Progenitor cell of endocrine pancreas (in vitro differentiated cells): ENCODE measurements around the gene TOMM7. TPM values are rescaled to one million over a fixed set of nuclear protein-coding genes. Genes with fewer than 3 reads are reported as not detected.

Experiments used
- DNase-seq: peaks from one replicate; pipeline ENCODE4 v3.0.0; 2021; ENCODE audit warnings: low spot score; ENCODE audit not compliant: unreplicated experiment
- H3K27ac Mint-ChIP-seq: 2 replicates; pipeline ENCODE4 v1.8.0; 2021; ENCODE audit warnings: mild to moderate bottlenecking, moderate library complexity, mixed read lengths
- H3K27me3 Mint-ChIP-seq: 2 replicates; pipeline ENCODE4 v1.8.0; 2021; ENCODE audit warnings: mixed read lengths
- H3K36me3 Mint-ChIP-seq: 2 replicates; pipeline ENCODE4 v1.8.0; 2022; ENCODE audit warnings: mixed read lengths; ENCODE audit not compliant: insufficient read depth
- H3K4me1 Mint-ChIP-seq: 2 replicates; pipeline ENCODE4 v1.8.0; 2021; ENCODE audit warnings: low read depth, mixed read lengths
- H3K4me3 Mint-ChIP-seq: 2 replicates; pipeline ENCODE4 v1.8.0; 2021; ENCODE audit warnings: low read depth, mild to moderate bottlenecking, moderate library complexity, mixed read lengths
- H3K9me3 Mint-ChIP-seq: 2 replicates; pipeline ENCODE4 v1.8.0; 2021; ENCODE audit warnings: low read depth, mixed read lengths
- total RNA-seq: library from RNA; stranded (reverse); gene quantifications from 2 replicates; pipeline ENCODE4 v1.2.1, GENCODE V29; 2021
- TF ChIP-seq, protein P1 (sequence below): fragments of 200-600 bp; sonication (generic); IDR thresholded peaks from one replicate; pipeline ENCODE4 v1.5.0; 2021; ENCODE audit warnings: antibody characterized with exemption, mild to moderate bottlenecking; ENCODE audit not compliant: unreplicated experiment

Gene TOMM7
- total RNA-seq, 1 donor from 2014 or later = 139 TPM

GRCh38 chr7:22858274-22858639 lies 35.6 kb upstream of the TOMM7 start:
- DNase-seq = no peak
- no peaks in the 10 kb centered on the region for H3K9me3 Mint-ChIP-seq
- TF ChIP-seq, protein P1, sequence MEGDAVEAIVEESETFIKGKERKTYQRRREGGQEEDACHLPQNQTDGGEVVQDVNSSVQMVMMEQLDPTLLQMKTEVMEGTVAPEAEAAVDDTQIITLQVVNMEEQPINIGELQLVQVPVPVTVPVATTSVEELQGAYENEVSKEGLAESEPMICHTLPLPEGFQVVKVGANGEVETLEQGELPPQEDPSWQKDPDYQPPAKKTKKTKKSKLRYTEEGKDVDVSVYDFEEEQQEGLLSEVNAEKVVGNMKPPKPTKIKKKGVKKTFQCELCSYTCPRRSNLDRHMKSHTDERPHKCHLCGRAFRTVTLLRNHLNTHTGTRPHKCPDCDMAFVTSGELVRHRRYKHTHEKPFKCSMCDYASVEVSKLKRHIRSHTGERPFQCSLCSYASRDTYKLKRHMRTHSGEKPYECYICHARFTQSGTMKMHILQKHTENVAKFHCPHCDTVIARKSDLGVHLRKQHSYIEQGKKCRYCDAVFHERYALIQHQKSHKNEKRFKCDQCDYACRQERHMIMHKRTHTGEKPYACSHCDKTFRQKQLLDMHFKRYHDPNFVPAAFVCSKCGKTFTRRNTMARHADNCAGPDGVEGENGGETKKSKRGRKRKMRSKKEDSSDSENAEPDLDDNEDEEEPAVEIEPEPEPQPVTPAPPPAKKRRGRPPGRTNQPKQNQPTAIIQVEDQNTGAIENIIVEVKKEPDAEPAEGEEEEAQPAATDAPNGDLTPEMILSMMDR = no peak
- peaks cover 4% of the 10 kb centered on the region for H3K4me1 Mint-ChIP-seq
- peaks cover 11% of the 10 kb centered on the region for H3K36me3 Mint-ChIP-seq
- no peak overlapping the region for H3K4me3 Mint-ChIP-seq
- peaks cover 8% of the 10 kb centered on the region for H3K27me3 Mint-ChIP-seq
- no peak overlapping the region for H3K27ac Mint-ChIP-seq

- Mint-ChIP-seq H3K36me3 (peaks cover 11% of the 10 kb centered on the region), H3K27ac (no peak overlapping the region), H3K4me3 (no peak overlapping the region)
Measured at GRCh38 chr7:22856416-22856815, 33.8 kb upstream of the TOMM7 start.

DNA sequence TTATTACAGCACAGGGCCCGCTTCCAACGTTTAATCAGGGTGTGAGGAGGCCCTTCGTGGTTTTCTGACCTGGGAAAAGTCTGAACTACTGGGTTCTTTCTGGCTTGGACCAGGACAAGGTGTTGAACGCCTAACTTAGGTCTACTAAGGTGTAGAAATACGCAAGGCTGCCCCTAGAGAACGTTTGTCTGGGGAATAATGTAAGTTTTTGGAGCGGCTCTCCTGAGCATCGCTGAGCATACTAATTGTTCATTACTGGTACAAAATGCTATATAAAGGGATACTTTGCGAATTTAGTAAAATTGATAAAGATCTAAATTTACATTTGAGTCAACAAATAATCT lies 32.4 kb upstream of the TOMM7 start:
- TF ChIP-seq, protein P1 = no peak
- no peak for DNase-seq
- peaks cover 4% of the 10 kb centered on the region for H3K4me1 Mint-ChIP-seq
- H3K27me3 Mint-ChIP-seq = peaks cover 17% of the 10 kb centered on the region
- peaks cover 11% of the 10 kb centered on the region for H3K36me3 Mint-ChIP-seq
- no peak overlapping the region for H3K27ac Mint-ChIP-seq
- H3K4me3 Mint-ChIP-seq = peak overlapping the region; percentile 86
- no peaks in the 10 kb centered on the region for H3K9me3 Mint-ChIP-seq

More at GRCh38 chr7:22856416-22856815, 33.8 kb upstream of the TOMM7 start:
- Mint-ChIP-seq H3K4me1 (peaks cover 4% of the 10 kb centered on the region), H3K27me3 (peaks cover 17% of the 10 kb centered on the region), H3K9me3 (no peaks in the 10 kb centered on the region)
- TF ChIP-seq, protein P1 = no peak
- no peak for DNase-seq

GRCh38 chr7:22854158-22855048 lies 31.8 kb upstream of the TOMM7 start:
- Mint-ChIP-seq H3K4me3 (peak overlapping the region; percentile 86), H3K36me3 (peaks cover 11% of the 10 kb centered on the region), H3K4me1 (peaks cover 4% of the 10 kb centered on the region), H3K9me3 (no peaks in the 10 kb centered on the region), H3K27ac (peak overlapping the region; percentile 94), H3K27me3 (peaks cover 17% of the 10 kb centered on the region)
- DNase-seq = peak; percentile 37
- TF ChIP-seq, protein P1 = peak; percentile 85

- Mint-ChIP-seq H3K36me3 (peaks cover 6% of the 10 kb centered on the region), H3K4me3 (peak overlapping the region; percentile 73), H3K27me3 (peaks cover 17% of the 10 kb centered on the region), H3K4me1 (peaks cover 4% of the 10 kb centered on the region), H3K27ac (peak overlapping the region; percentile 22), H3K9me3 (no peaks in the 10 kb centered on the region)
- DNase-seq = no peak
- TF ChIP-seq, protein P1 = no peak
Measured at GRCh38 chr7:22853674-22854157, 31.1 kb upstream of the TOMM7 start.
